Amniotic epithelial cell (primary cell): Measurements from ENCODE around the gene AIMP1.
"Not testable (repeated sequence)": the region's sequence is repeated elsewhere in the genome, so short reads cannot be mapped to it uniquely, and the experiment has no call there.

Experiments
- DNase-seq: peaks from one replicate; pipeline ENCODE4 v3.0.0-alpha.2; 2010; ENCODE audit warnings: low read depth

The AIMP1 gene

GRCh38 chr4:106351016-106351415 is 34.7 kb downstream of the AIMP1 start:
- DNase-seq: no peak

- no peak for DNase-seq
Observed at GRCh38 chr4:106353786-106354185, 37.4 kb downstream of the AIMP1 start.

- no peak for DNase-seq
Observed at GRCh38 chr4:106355193-106355592, 38.8 kb downstream of the AIMP1 start.

GRCh38 chr4:106358899-106359298 is 42.5 kb downstream of the AIMP1 start:
- DNase-seq: peak; percentile 84

- DNase-seq: no peak
Observed at GRCh38 chr4:106362086-106362825, 45.9 kb downstream of the AIMP1 start.

- DNase-seq: no peak
Observed at GRCh38 chr4:106364282-106364681, 47.9 kb downstream of the AIMP1 start.

- DNase-seq: peak; percentile 86
Observed at GRCh38 chr4:106365613-106366012, 49.3 kb downstream of the AIMP1 start.

GRCh38 chr4:106366026-106366425 is 49.7 kb downstream of the AIMP1 start:
- peak; percentile 58 for DNase-seq

GRCh38 chr4:106367072-106367471 is 50.7 kb downstream of the AIMP1 start:
- DNase-seq: no peak

- no peak for DNase-seq
Observed at GRCh38 chr4:106368678-106369077, 52.3 kb downstream of the AIMP1 start, which contains the start of gene GIMD1. Gene GIMD1, minus strand, starts transcription at chr4:106368778. Its CDS starts 1,343 bp downstream, at chr4:106367435.

GRCh38 chr4:106369456-106370060 is 53.2 kb downstream of the AIMP1 start:
- DNase-seq: peak; percentile 77

- DNase-seq: no peak
Observed at GRCh38 chr4:106370214-106370613, 53.9 kb downstream of the AIMP1 start.

GRCh38 chr4:106371161-106371560 is 54.8 kb downstream of the AIMP1 start:
- no peak for DNase-seq

GRCh38 chr4:106373026-106373425 is 56.7 kb downstream of the AIMP1 start:
- no peak for DNase-seq

GRCh38 chr4:106380179-106380578 is 63.8 kb downstream of the AIMP1 start:
- DNase-seq: no peak

- DNase-seq: no peak
Observed at GRCh38 chr4:106384878-106385277, 68.5 kb downstream of the AIMP1 start.

GRCh38 chr4:106385853-106386393 is 69.6 kb downstream of the AIMP1 start:
- DNase-seq: no peak

GRCh38 chr4:106395582-106395981 is 79.2 kb downstream of the AIMP1 start:
- DNase-seq: peak; percentile 3

- DNase-seq: not testable (repeated sequence)
Observed at GRCh38 chr4:106398898-106399297, 82.5 kb downstream of the AIMP1 start.
